GM12878 (cell line): ENCODE data around the gene ARID3B. TPM values are rescaled to one million over a fixed set of nuclear protein-coding genes. Genes with fewer than 3 reads are reported as not detected.
"Not testable (repeated sequence)": the region's sequence is repeated elsewhere in the genome, so short reads cannot be mapped to it uniquely, and the experiment has no call there.

Source experiments
- ATAC-seq: fragments of 200-7000 bp; cut with Tn5 transposase; 3 replicates; pipeline ENCODE4 v1.9.1; 2020; ENCODE audit warnings: mild to moderate bottlenecking, moderate library complexity
- BruUV-seq: library from RNA; stranded (reverse); fragments of 400-500 nt; replicated peaks from 2 replicates; lab custom pipeline; 2021; lab: Mats Ljungman, UMichigan
- CTCF ChIA-PET: fragments of 300-600 bp; sonication (Branson Sonifier 250); formaldehyde crosslinking; extraction: SDS; loops from one replicate; lab custom pipeline; 2021; ENCODE audit warnings: inconsistent platforms; lab: Yijun Ruan, JAX
- POLR2A ChIA-PET: fragments of 350-600 bp; formaldehyde crosslinking; extraction: SDS; loops from one replicate; lab custom pipeline; 2021; ENCODE audit warnings: inconsistent platforms; lab: Charles Lee
- RAD21 ChIA-PET: fragments of 300-600 bp; sonication (Branson Sonifier 250); formaldehyde crosslinking; loops from one replicate; lab custom pipeline; 2023; ENCODE audit warnings: antibody characterized with exemption; ENCODE audit not compliant: unreplicated experiment; lab: Charles Lee
- SMC1A ChIA-PET: fragments of 300-600 bp; sonication (Branson Sonifier 250); formaldehyde crosslinking; loops from one replicate; lab custom pipeline; 2023; ENCODE audit not compliant: unreplicated experiment, uncharacterized antibody; lab: Charles Lee
- DNase-seq: peaks from one replicate; pipeline ENCODE4 v3.0.0-alpha.2; 2011; ENCODE audit warnings: low read depth, low spot score
- FAIRE-seq: peaks from 3 replicates; lab custom pipeline; 2011; peaks lifted over from hg19 to GRCh38; lab: Jason Lieb, UNC
- H2AFZ ChIP-seq: 2 replicates; pipeline ENCODE4 v1.6.0; 2011; ENCODE audit warnings: low read depth, low read length, control low read depth; ENCODE audit not compliant: control insufficient read depth
- H3K27ac ChIP-seq: 2 replicates; pipeline ENCODE4 v1.5.1; 2011; ENCODE audit warnings: control low read depth; ENCODE audit not compliant: control insufficient read depth, insufficient read depth
- H3K27me3 ChIP-seq, 2 experiments: replicated peaks in 1 of 2; 2 replicates each; pipeline versions ENCODE4 v1.6.0 to v1.6.1; 2011; ENCODE audit warnings: low read length in 1 of 2; ENCODE audit not compliant: control insufficient read depth in 2 of 2, insufficient read depth in 2 of 2
- H3K36me3 ChIP-seq, 2 experiments: 2 replicates each; pipeline ENCODE4 v1.5.1; 2011; ENCODE audit warnings: low read length in 1 of 2; ENCODE audit not compliant: control insufficient read depth in 2 of 2, insufficient read depth in 2 of 2
- H3K4me1 ChIP-seq: 2 replicates; pipeline ENCODE4 v1.6.1; 2011; ENCODE audit warnings: mild to moderate bottlenecking, low read length, moderate library complexity, mixed read lengths; ENCODE audit not compliant: control insufficient read depth, insufficient read depth
- H3K4me2 ChIP-seq: 2 replicates; pipeline ENCODE4 v1.6.0; 2011; ENCODE audit warnings: control low read depth; ENCODE audit not compliant: control insufficient read depth, insufficient read depth
- H3K4me3 ChIP-seq: fragments of 200-600 bp; sonication (generic); 2 replicates; pipeline ENCODE4 v1.5.1; 2016
- H3K79me2 ChIP-seq: 2 replicates; pipeline ENCODE4 v1.6.0; 2011; ENCODE audit warnings: low read length; ENCODE audit not compliant: control insufficient read depth, insufficient read depth
- H3K9ac ChIP-seq: 2 replicates; pipeline ENCODE4 v1.8.0; 2011; ENCODE audit warnings: low read length, control low read depth, mixed read lengths; ENCODE audit not compliant: control insufficient read depth, insufficient read depth
- H3K9me3 ChIP-seq: replicated peaks from 3 replicates; pipeline ENCODE4 v1.5.1; 2011; ENCODE audit warnings: mild to moderate bottlenecking, low read length; ENCODE audit not compliant: control insufficient read depth, insufficient read depth
- H4K20me1 ChIP-seq: 2 replicates; pipeline ENCODE4 v1.6.0; 2011; ENCODE audit not compliant: control insufficient read depth, insufficient read depth
- BMI1 ChIP-seq: fragments of 450-650 bp; IDR thresholded peaks from 2 replicates; pipeline ENCODE4 v1.6.1; 2016; ENCODE audit warnings: mild to moderate bottlenecking, moderate library complexity, borderline replicate concordance
- E4F1 ChIP-seq: fragments of 450-650 bp; IDR thresholded peaks from 2 replicates; pipeline ENCODE4 v1.6.1; 2018; ENCODE audit warnings: borderline replicate concordance, mild to moderate bottlenecking; ENCODE audit not compliant: partially characterized antibody
- RB1 ChIP-seq: fragments of 450-650 bp; formaldehyde crosslinking; IDR thresholded peaks from 2 replicates; pipeline ENCODE4 v1.6.1; 2017; ENCODE audit warnings: mild to moderate bottlenecking, borderline replicate concordance
- RCOR1 ChIP-seq: conservative IDR thresholded peaks from 2 replicates; pipeline ENCODE4 v1.6.1; 2012; ENCODE audit warnings: low read depth, low read length, improper control_type of control experiment
- RUNX3 ChIP-seq: IDR thresholded peaks from 2 replicates; pipeline ENCODE4 v1.6.1; 2012; ENCODE audit warnings: low read length, inconsistent platforms
- TCF3 ChIP-seq: IDR thresholded peaks from 2 replicates; pipeline ENCODE4 v1.6.1; 2012; ENCODE audit warnings: low read depth, mild to moderate bottlenecking, low read length, borderline replicate concordance; ENCODE audit not compliant: insufficient read depth
- WGBS: methylation state at CpG from one replicate; pipeline ENCODE4 v1.1.6; 2016; ENCODE audit warnings: low lambda C conversion rate; ENCODE audit not compliant: insufficient replicate concordance, insufficient coverage; ENCODE audit errors: missing lambda C conversion rate; 5-methylcytosine and 5-hydroxymethylcytosine counted together
- in situ Hi-C: fragments of 300-500 bp; cut with MboI; formaldehyde crosslinking; loops from 9 replicates; pipeline ENCODE4 v1.14.3; 2018; ENCODE audit warnings: mixed read lengths
- intact Hi-C: fragments of 100-400 bp; cut with micrococcal nuclease; formaldehyde crosslinking; loops from one replicate; pipeline ENCODE4 v1.14.2; 2022; ENCODE audit not compliant: unreplicated experiment
- polyA plus RNA-seq, 11 experiments: library from polyadenylated mRNA; depleted of rRNA in 4 of 11; unstranded in 6 of 11; stranded (reverse) in 5 of 11; fragments of >200 nt; fragmentation: Nextera tagmentation in 4 of 11; fragmentation: Illumina TruSeq in 1 of 11; extraction: Ambion mirVana in 4 of 11; extraction: Trizol in 1 of 11; gene quantifications; 1 replicate in 1 of 11; 2 replicates in 10 of 11; pipeline versions ENCODE4 v1.2.1 to v1.2.3, GENCODE V29; 2011 to 2016; ENCODE audit warnings: inconsistent platforms in 2 of 11, missing spikeins in 2 of 11, low read depth in 1 of 11
- total RNA-seq, 4 experiments: library from RNA; depleted of rRNA in 3 of 4; stranded (reverse); fragments of >200 nt in 3 of 4; fragmentation: Illumina TruSeq in 1 of 4; extraction: Trizol in 1 of 4; gene quantifications; 2 replicates each; pipeline versions ENCODE4 v1.2.1 to v1.2.3, GENCODE V29; 2013 to 2021
- TF ChIP-seq, protein P1 (sequence below): fragments of 450-650 bp; IDR thresholded peaks from 2 replicates; pipeline ENCODE4 v1.6.1; 2014; ENCODE audit warnings: mild to moderate bottlenecking
- TF ChIP-seq, protein P2 (sequence below): fragments of 450-650 bp; IDR thresholded peaks from 2 replicates; pipeline ENCODE4 v1.6.1; 2017; ENCODE audit warnings: borderline replicate concordance

ARID3B gene
- total and polyA plus RNA-seq, 10 of the 15 experiments (the other 5 are each of a cell fraction or from before 2014, with no cell fraction given): 1.1 to 33.4 (median 24.0) TPM

- intact Hi-C loops, H3K4me1 ChIP-seq, BruUV-seq, ATAC-seq, H3K9me3 ChIP-seq, FAIRE-seq, H3K36me3 ChIP-seq, in situ Hi-C loops, DNase-seq, H4K20me1 ChIP-seq, H2AFZ ChIP-seq, H3K27me3 ChIP-seq: not testable (repeated sequence)
- Histone ChIP-seq H3K27ac (0 out of 2 replicates have a peak overlapping the region, but pooled peaks have one; percentile 76), H3K4me2 (peak overlapping the region; percentile 86), H3K79me2 (peaks cover 47% of the 10 kb centered on the region), H3K9ac (peak overlapping the region; percentile 91), H3K4me3 (peak overlapping the region; percentile 99)
- ChIA-PET RAD21 (interaction anchor here (0.6 to 2.2 kb wide), 5 partner anchors 11 to 76 kb away, joined by 3 to 8 read pairs (median 5); partner anchors contain the start of gene CLK3), CTCF (interaction anchor here (0.9 to 1.4 kb wide), 3 partner anchors 13 to 78 kb away, joined by 3 to 4 read pairs (median 3); partner anchors contain the start of gene UBL7), SMC1A (interaction anchor here (1.0 to 2.3 kb wide), 5 partner anchors 9 to 100 kb away, joined by 3 to 10 read pairs (median 5); no protein-coding TSS in a partner anchor), POLR2A (interaction anchor here (0.9 to 1.5 kb wide), 4 partner anchors 9 to 72 kb away, joined by 4 to 5 read pairs (median 4); no protein-coding TSS in a partner anchor)
- WGBS: 90% methylated on average over 12 of the region's 12 CpGs
Observed at GRCh38 chr15:74539521-74539920, 1.5 kb upstream of the ARID3B start.

GRCh38 chr15:74540161-74540760 is 759 bp upstream of the ARID3B start:
- no peak for ATAC-seq
- WGBS: under 1% methylated on average over 17 of the region's 17 CpGs
- Histone ChIP-seq H2AFZ (peak overlapping the region; percentile 76), H3K27ac (peak overlapping the region; percentile 76), H3K4me2 (peak overlapping the region; percentile 86), H3K9ac (peak overlapping the region; percentile 91), H3K4me1 (peaks cover 8% of the 10 kb centered on the region), H4K20me1 (no peaks in the 10 kb centered on the region), H3K36me3 (peaks cover 2 to 4% of the 10 kb centered on the region in 2 experiments; a peak in 2 of 4 replicates), H3K9me3 (no peaks in the 10 kb centered on the region), H3K27me3 (no peaks in the 10 kb centered on the region), H3K79me2 (peaks cover 54% of the 10 kb centered on the region), H3K4me3 (peak overlapping the region; percentile 99)
- in situ Hi-C loops: loop anchor here (5.0 kb wide), 1 partner anchor 158 kb away; no protein-coding TSS in a partner anchor
- ChIA-PET POLR2A (interaction anchor here (0.7 to 3.7 kb wide), 16 partner anchors 9 to 212 kb away, joined by 3 to 30 read pairs (median 4); partner anchors contain the start of genes CLK3 and UBL7), CTCF (interaction anchor here (0.8 to 2.2 kb wide), 11 partner anchors 11 to 548 kb away, joined by 3 to 10 read pairs (median 3); partner anchors contain the start of gene UBL7), SMC1A (interaction anchor here (0.6 to 2.3 kb wide), 14 partner anchors 10 to 244 kb away, joined by 3 to 10 read pairs (median 4); partner anchors contain the start of gene UBL7), RAD21 (interaction anchor here (0.6 to 2.4 kb wide), 17 partner anchors 11 to 417 kb away, joined by 3 to 8 read pairs (median 3); partner anchors contain the start of genes CLK3 and RPP25)
- DNase-seq: no peak
- intact Hi-C loops: loop anchor here (2.0 to 5.0 kb wide), 4 partner anchors 27 to 247 kb away; partner anchors contain the start of gene SEMA7A
- no peak for FAIRE-seq
- BruUV-seq: TSS peak; percentile 98
- TF ChIP-seq TCF3 (no peak), RCOR1 (no peak), BMI1 (no peak), E4F1 (no peak), RB1 (0 out of 2 replicates have a peak, but pooled peaks have one; percentile 69), RUNX3 (peak; percentile 36)
- TF ChIP-seq, protein P1, sequence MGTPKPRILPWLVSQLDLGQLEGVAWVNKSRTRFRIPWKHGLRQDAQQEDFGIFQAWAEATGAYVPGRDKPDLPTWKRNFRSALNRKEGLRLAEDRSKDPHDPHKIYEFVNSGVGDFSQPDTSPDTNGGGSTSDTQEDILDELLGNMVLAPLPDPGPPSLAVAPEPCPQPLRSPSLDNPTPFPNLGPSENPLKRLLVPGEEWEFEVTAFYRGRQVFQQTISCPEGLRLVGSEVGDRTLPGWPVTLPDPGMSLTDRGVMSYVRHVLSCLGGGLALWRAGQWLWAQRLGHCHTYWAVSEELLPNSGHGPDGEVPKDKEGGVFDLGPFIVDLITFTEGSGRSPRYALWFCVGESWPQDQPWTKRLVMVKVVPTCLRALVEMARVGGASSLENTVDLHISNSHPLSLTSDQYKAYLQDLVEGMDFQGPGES: no peak
- TF ChIP-seq, protein P2, sequence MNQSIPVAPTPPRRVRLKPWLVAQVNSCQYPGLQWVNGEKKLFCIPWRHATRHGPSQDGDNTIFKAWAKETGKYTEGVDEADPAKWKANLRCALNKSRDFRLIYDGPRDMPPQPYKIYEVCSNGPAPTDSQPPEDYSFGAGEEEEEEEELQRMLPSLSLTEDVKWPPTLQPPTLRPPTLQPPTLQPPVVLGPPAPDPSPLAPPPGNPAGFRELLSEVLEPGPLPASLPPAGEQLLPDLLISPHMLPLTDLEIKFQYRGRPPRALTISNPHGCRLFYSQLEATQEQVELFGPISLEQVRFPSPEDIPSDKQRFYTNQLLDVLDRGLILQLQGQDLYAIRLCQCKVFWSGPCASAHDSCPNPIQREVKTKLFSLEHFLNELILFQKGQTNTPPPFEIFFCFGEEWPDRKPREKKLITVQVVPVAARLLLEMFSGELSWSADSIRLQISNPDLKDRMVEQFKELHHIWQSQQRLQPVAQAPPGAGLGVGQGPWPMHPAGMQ: no peak
